Testis (tissue), 3 donors: ENCODE results near the gene MAN2B2. TPM values are rescaled to one million over a fixed set of nuclear protein-coding genes. Genes with fewer than 3 reads are reported as not detected.

Experiments used
- DNase-seq: peaks from one replicate; pipeline ENCODE4 v3.0.0-alpha.2; 2019
- H3K27ac ChIP-seq, 2 donors: fragments of 200-600 bp; sonication (generic); one replicate each; pipeline ENCODE4 v1.5.1; 2019
- H3K27me3 ChIP-seq: fragments of 200-600 bp; sonication (generic); one replicate; pipeline ENCODE4 v1.5.1; 2019
- H3K36me3 ChIP-seq: fragments of 200-600 bp; sonication (generic); one replicate; pipeline ENCODE4 v1.5.1; 2017; ENCODE audit warnings: low read depth; ENCODE audit errors: missing control alignments
- H3K4me1 ChIP-seq: fragments of 200-600 bp; sonication (generic); one replicate; pipeline ENCODE4 v1.5.1; 2019
- H3K4me3 ChIP-seq, 2 donors: fragments of 200-600 bp; sonication (generic); one replicate each; pipeline ENCODE4 v1.5.1; 2017 to 2019
- H3K9me3 ChIP-seq: fragments of 200-600 bp; sonication (generic); one replicate; pipeline ENCODE4 v1.5.1; 2017
- CTCF ChIP-seq, 3 experiments: fragments of 450-650 bp in 2 of 3; fragments of 200-600 bp in 1 of 3; sonication (generic) in 1 of 3; IDR thresholded peaks; one replicate each; pipeline ENCODE4 v1.5.1; 2016 to 2019; ENCODE audit warnings: antibody characterized with exemption in 3 of 3, mild to moderate bottlenecking in 2 of 3, moderate library complexity in 1 of 3
- POLR2A ChIP-seq: fragments of 450-650 bp; IDR thresholded peaks from one replicate; pipeline ENCODE4 v1.6.1; 2017; ENCODE audit warnings: antibody characterized with exemption, mild to moderate bottlenecking, moderate library complexity
- WGBS, 2 donors: methylation state at CpG; one replicate each; pipeline ENCODE4 v1.1.5; 2018; 5-methylcytosine and 5-hydroxymethylcytosine counted together
- intact Hi-C: fragments of 100-400 bp; cut with DNase I; formaldehyde crosslinking; loops from one replicate; pipeline ENCODE4 v1.15.1; 2023; ENCODE audit warnings: low total_unique reads
- polyA plus RNA-seq: library from polyadenylated mRNA; stranded (reverse); fragments of 350-450 nt; fragmentation: Illumina TruSeq; extraction: RNeasy Lipid Tissue Mini Kit (QIAGEN cat#74804); gene quantifications from one replicate; pipeline ENCODE4 v1.2.3, GENCODE V29; 2014; ENCODE audit warnings: low read depth, low replicate concordance; ENCODE audit not compliant: insufficient read depth
- total RNA-seq, 2 donors: library from RNA; depleted of rRNA; stranded (reverse); fragments of >200 nt; gene quantifications; one replicate each; pipeline ENCODE4 v1.2.3, GENCODE V29; 2016

The MAN2B2 gene
- total and polyA plus RNA-seq, 3 donors from 2014 or later, result 15.0 to 23.7 (median 17.0) TPM

- Histone ChIP-seq H3K4me3 (no peak overlapping the region), H3K4me1 (no peaks in the 10 kb centered on the region), H3K36me3 (no peaks in the 10 kb centered on the region), H3K27ac (no peak overlapping the region), H3K27me3 (no peaks in the 10 kb centered on the region), H3K9me3 (no peaks in the 10 kb centered on the region)
- TF ChIP-seq POLR2A (no peak), CTCF (IDR thresholded peaks at IDR 0.05) (no peak)
- 93 to 96% methylated on average over 17 to 18 of the region's 18 CpGs for WGBS, 2 donors
- intact Hi-C loops, result no loop called here
- DNase-seq, result no peak
Observed at GRCh38 chr4:6616087-6616995, 41.4 kb downstream of the MAN2B2 start.

GRCh38 chr4:6617246-6617645, 42.3 kb downstream of the MAN2B2 start:
- Histone ChIP-seq H3K4me1 (no peaks in the 10 kb centered on the region), H3K36me3 (no peaks in the 10 kb centered on the region), H3K27me3 (no peaks in the 10 kb centered on the region), H3K27ac (no peak overlapping the region), H3K4me3 (no peak overlapping the region), H3K9me3 (no peaks in the 10 kb centered on the region)
- TF ChIP-seq CTCF (IDR thresholded peaks at IDR 0.05) (no peak), POLR2A (no peak)
- no peak for DNase-seq
- WGBS, 2 donors, result 96 to 100% methylated on average over 6 to 10 of the region's 10 CpGs
- intact Hi-C loops, result no loop called here

GRCh38 chr4:6618386-6619115, 43.6 kb downstream of the MAN2B2 start:
- no peak overlapping the region for H3K4me3 ChIP-seq
- 93 to 94% methylated on average over 14 to 19 of the region's 19 CpGs for WGBS, 2 donors
- H3K4me1 ChIP-seq, result no peaks in the 10 kb centered on the region
- intact Hi-C loops, result no loop called here
- no peaks in the 10 kb centered on the region for H3K9me3 ChIP-seq
- no peak for TF ChIP-seq CTCF (IDR thresholded peaks at IDR 0.05)
- no peak for TF ChIP-seq POLR2A
- no peaks in the 10 kb centered on the region for H3K27me3 ChIP-seq
- no peak overlapping the region for H3K27ac ChIP-seq
- no peaks in the 10 kb centered on the region for H3K36me3 ChIP-seq
- DNase-seq, result no peak

GRCh38 chr4:6619116-6619465, 44.1 kb downstream of the MAN2B2 start:
- TF ChIP-seq CTCF (IDR thresholded peaks at IDR 0.05) (no peak), POLR2A (no peak)
- Histone ChIP-seq H3K4me1 (no peaks in the 10 kb centered on the region), H3K27me3 (no peaks in the 10 kb centered on the region), H3K36me3 (no peaks in the 10 kb centered on the region), H3K9me3 (no peaks in the 10 kb centered on the region), H3K4me3 (no peak overlapping the region), H3K27ac (no peak overlapping the region)
- DNase-seq, result no peak
- intact Hi-C loops, result no loop called here
- WGBS, 2 donors, result 95 to 96% methylated on average over 11 to 13 of the region's 13 CpGs
